Stimulated activated naive CD8-positive, alpha-beta T cell treated with anti-CD3 and anti-CD28 coated beads, Interleukin-15, Interleukin-2, amounts not matched to agents 100 ng/mL and 50 ng/mL, for 24 hours (primary cell): Measurements from ENCODE around the gene NHLRC2.
"Not testable (repeated sequence)": the region's sequence is repeated elsewhere in the genome, so short reads cannot be mapped to it uniquely, and the experiment has no call there.

Source experiments
- H3K27ac Mint-ChIP-seq: one replicate; pipeline ENCODE4 v1.8.0; 2021; ENCODE audit warnings: mild to moderate bottlenecking, mixed read lengths
- H3K27me3 Mint-ChIP-seq: one replicate; pipeline ENCODE4 v1.8.0; 2021; ENCODE audit warnings: mixed read lengths
- H3K36me3 Mint-ChIP-seq: one replicate; pipeline ENCODE4 v1.8.0; 2021; ENCODE audit warnings: low read depth, mixed read lengths
- H3K4me1 Mint-ChIP-seq: one replicate; pipeline ENCODE4 v1.8.0; 2021; ENCODE audit warnings: low read depth, mixed read lengths
- H3K4me3 Mint-ChIP-seq: one replicate; pipeline ENCODE4 v1.8.0; 2021; ENCODE audit warnings: mild to moderate bottlenecking, mixed read lengths
- H3K9me3 Mint-ChIP-seq: one replicate; pipeline ENCODE4 v1.8.0; 2021; ENCODE audit warnings: mixed read lengths

Gene NHLRC2

GRCh38 chr10:113854013-113854760 is at the start of gene NHLRC2, which contains the start of gene DCLRE1A:
Gene NHLRC2, plus strand, starts transcription at chr10:113854661. Its CDS starts 212 bp downstream, at chr10:113854873.
Gene DCLRE1A, minus strand, starts transcription at chr10:113854082. Its CDS starts 900 bp downstream, at chr10:113853182.
- peaks cover 29% of the 10 kb centered on the region for H3K36me3 Mint-ChIP-seq
- no peaks in the 10 kb centered on the region for H3K9me3 Mint-ChIP-seq
- peak within 1 kb of the TSS; percentile 89 for H3K4me3 Mint-ChIP-seq
- no peaks in the 10 kb centered on the region for H3K27me3 Mint-ChIP-seq
- peak within 1 kb of the TSS; percentile 99 for H3K27ac Mint-ChIP-seq
- peaks cover 43% of the 10 kb centered on the region for H3K4me1 Mint-ChIP-seq

- no peaks in the 10 kb centered on the region for H3K4me1 Mint-ChIP-seq
- H3K27me3 Mint-ChIP-seq = peaks cover 15% of the 10 kb centered on the region
- no peaks in the 10 kb centered on the region for H3K36me3 Mint-ChIP-seq
- no peak overlapping the region for H3K4me3 Mint-ChIP-seq
- no peak overlapping the region for H3K27ac Mint-ChIP-seq
- H3K9me3 Mint-ChIP-seq = no peaks in the 10 kb centered on the region
Measured at GRCh38 chr10:113806503-113806902, 48.0 kb upstream of the NHLRC2 start.

- no peak overlapping the region for H3K27ac Mint-ChIP-seq
- H3K27me3 Mint-ChIP-seq = peaks cover 17% of the 10 kb centered on the region
- no peak overlapping the region for H3K4me3 Mint-ChIP-seq
- no peaks in the 10 kb centered on the region for H3K4me1 Mint-ChIP-seq
- no peaks in the 10 kb centered on the region for H3K9me3 Mint-ChIP-seq
- H3K36me3 Mint-ChIP-seq = no peaks in the 10 kb centered on the region
Measured at GRCh38 chr10:113808168-113808567, 46.3 kb upstream of the NHLRC2 start.

GRCh38 chr10:113814700-113815099 is 39.8 kb upstream of the NHLRC2 start:
- not testable (repeated sequence) for H3K9me3 Mint-ChIP-seq, H3K4me3 Mint-ChIP-seq, H3K36me3 Mint-ChIP-seq, H3K4me1 Mint-ChIP-seq, H3K27ac Mint-ChIP-seq
- H3K27me3 Mint-ChIP-seq = peaks cover 15% of the 10 kb centered on the region

GRCh38 chr10:113819989-113820388 is 34.5 kb upstream of the NHLRC2 start:
- no peaks in the 10 kb centered on the region for H3K27me3 Mint-ChIP-seq
- no peaks in the 10 kb centered on the region for H3K9me3 Mint-ChIP-seq
- H3K36me3 Mint-ChIP-seq = no peaks in the 10 kb centered on the region
- H3K4me1 Mint-ChIP-seq = no peaks in the 10 kb centered on the region
- no peak overlapping the region for H3K27ac Mint-ChIP-seq
- no peak overlapping the region for H3K4me3 Mint-ChIP-seq

GRCh38 chr10:113820507-113820906 is 34.0 kb upstream of the NHLRC2 start:
- no peaks in the 10 kb centered on the region for H3K36me3 Mint-ChIP-seq
- no peaks in the 10 kb centered on the region for H3K27me3 Mint-ChIP-seq
- no peak overlapping the region for H3K4me3 Mint-ChIP-seq
- no peak overlapping the region for H3K27ac Mint-ChIP-seq
- no peaks in the 10 kb centered on the region for H3K9me3 Mint-ChIP-seq
- no peaks in the 10 kb centered on the region for H3K4me1 Mint-ChIP-seq

- not testable (repeated sequence) for H3K27ac Mint-ChIP-seq, H3K4me1 Mint-ChIP-seq, H3K27me3 Mint-ChIP-seq, H3K9me3 Mint-ChIP-seq, H3K36me3 Mint-ChIP-seq, H3K4me3 Mint-ChIP-seq
Measured at GRCh38 chr10:113821306-113821705, 33.2 kb upstream of the NHLRC2 start.

- no peaks in the 10 kb centered on the region for H3K27me3 Mint-ChIP-seq
Measured at GRCh38 chr10:113822174-113822573, 32.3 kb upstream of the NHLRC2 start.

GRCh38 chr10:113823389-113823788 is 31.1 kb upstream of the NHLRC2 start:
- no peak overlapping the region for H3K27ac Mint-ChIP-seq
- no peaks in the 10 kb centered on the region for H3K4me1 Mint-ChIP-seq
- no peak overlapping the region for H3K4me3 Mint-ChIP-seq
- H3K9me3 Mint-ChIP-seq = no peaks in the 10 kb centered on the region
- H3K36me3 Mint-ChIP-seq = no peaks in the 10 kb centered on the region
- no peaks in the 10 kb centered on the region for H3K27me3 Mint-ChIP-seq

More at GRCh38 chr10:113822174-113822573, 32.3 kb upstream of the NHLRC2 start:
- Mint-ChIP-seq H3K9me3 (no peaks in the 10 kb centered on the region), H3K4me1 (no peaks in the 10 kb centered on the region), H3K36me3 (no peaks in the 10 kb centered on the region), H3K27ac (no peak overlapping the region), H3K4me3 (no peak overlapping the region)

- H3K4me1 Mint-ChIP-seq = no peaks in the 10 kb centered on the region
- no peak overlapping the region for H3K27ac Mint-ChIP-seq
- H3K4me3 Mint-ChIP-seq = no peak overlapping the region
- H3K36me3 Mint-ChIP-seq = no peaks in the 10 kb centered on the region
- H3K27me3 Mint-ChIP-seq = no peaks in the 10 kb centered on the region
- no peaks in the 10 kb centered on the region for H3K9me3 Mint-ChIP-seq
Measured at GRCh38 chr10:113825791-113826190, 28.7 kb upstream of the NHLRC2 start.

- not testable (repeated sequence) for H3K4me3 Mint-ChIP-seq, H3K36me3 Mint-ChIP-seq, H3K27ac Mint-ChIP-seq, H3K27me3 Mint-ChIP-seq, H3K9me3 Mint-ChIP-seq, H3K4me1 Mint-ChIP-seq
Measured at GRCh38 chr10:113828567-113828966, 25.9 kb upstream of the NHLRC2 start.

GRCh38 chr10:113842171-113842570 is 12.3 kb upstream of the NHLRC2 start:
- Mint-ChIP-seq H3K4me3 (no peak overlapping the region), H3K27me3 (no peaks in the 10 kb centered on the region), H3K36me3 (peaks cover 52% of the 10 kb centered on the region), H3K9me3 (no peaks in the 10 kb centered on the region), H3K4me1 (peaks cover 16% of the 10 kb centered on the region), H3K27ac (no peak overlapping the region)

- no peaks in the 10 kb centered on the region for H3K27me3 Mint-ChIP-seq
- no peak overlapping the region for H3K27ac Mint-ChIP-seq
- no peak overlapping the region for H3K4me3 Mint-ChIP-seq
Measured at GRCh38 chr10:113843972-113844485, 10.4 kb upstream of the NHLRC2 start.

GRCh38 chr10:113846036-113846435 is 8.4 kb upstream of the NHLRC2 start:
- no peaks in the 10 kb centered on the region for H3K27me3 Mint-ChIP-seq
- H3K27ac Mint-ChIP-seq = no peak overlapping the region
- peaks cover 55% of the 10 kb centered on the region for H3K36me3 Mint-ChIP-seq
- H3K9me3 Mint-ChIP-seq = no peaks in the 10 kb centered on the region
- H3K4me1 Mint-ChIP-seq = peaks cover 34% of the 10 kb centered on the region
- no peak overlapping the region for H3K4me3 Mint-ChIP-seq

More at GRCh38 chr10:113843972-113844485, 10.4 kb upstream of the NHLRC2 start:
- peaks cover 58% of the 10 kb centered on the region for H3K36me3 Mint-ChIP-seq
- H3K9me3 Mint-ChIP-seq = no peaks in the 10 kb centered on the region
- H3K4me1 Mint-ChIP-seq = peaks cover 22% of the 10 kb centered on the region

GRCh38 chr10:113849140-113849803 is 5.2 kb upstream of the NHLRC2 start:
- Mint-ChIP-seq H3K4me1 (peaks cover 36% of the 10 kb centered on the region), H3K27ac (no peak overlapping the region)

More at GRCh38 chr10:113849140-113849803, 5.2 kb upstream of the NHLRC2 start:
- Mint-ChIP-seq H3K36me3 (peaks cover 46% of the 10 kb centered on the region), H3K4me3 (no peak overlapping the region), H3K27me3 (no peaks in the 10 kb centered on the region), H3K9me3 (no peaks in the 10 kb centered on the region)
